ENCODE data around the gene RSF1. TPM values are rescaled to one million over a fixed set of nuclear protein-coding genes. Genes with fewer than 3 reads are reported as not detected.

Gene RSF1
- total RNA-seq, 1 donor from 2014 or later: 97.6 TPM

- Mint-ChIP-seq H3K27ac (ENCODE audit: unreplicated experiment) (no peak overlapping the region), H3K4me3 (ENCODE audit: unreplicated experiment) (no peak overlapping the region), H3K9me3 (ENCODE audit: unreplicated experiment) (no peaks in the 10 kb centered on the region), H3K36me3 (ENCODE audit: unreplicated experiment) (no peaks in the 10 kb centered on the region), H3K27me3 (ENCODE audit: unreplicated experiment) (no peaks in the 10 kb centered on the region), H3K4me1 (ENCODE audit: low read depth, unreplicated experiment) (no peaks in the 10 kb centered on the region)
- no peak for TF ChIP-seq CTCF (IDR thresholded peaks at IDR 0.05; ENCODE audit: partially characterized antibody, unreplicated experiment)
- no peak for DNase-seq
Measured at GRCh38 chr11:77771135-77771534, 49.4 kb downstream of the RSF1 start.

- H3K4me3 Mint-ChIP-seq (ENCODE audit: unreplicated experiment): no peak overlapping the region
Measured at GRCh38 chr11:77770629-77771028, 49.9 kb downstream of the RSF1 start.

GRCh38 chr11:77762426-77762825 lies 58.1 kb downstream of the RSF1 start:
- Mint-ChIP-seq H3K27me3 (ENCODE audit: unreplicated experiment) (peaks cover 1% of the 10 kb centered on the region), H3K4me3 (ENCODE audit: unreplicated experiment) (no peak overlapping the region), H3K9me3 (ENCODE audit: unreplicated experiment) (no peaks in the 10 kb centered on the region), H3K27ac (ENCODE audit: unreplicated experiment) (no peak overlapping the region), H3K36me3 (ENCODE audit: unreplicated experiment) (peaks cover 4% of the 10 kb centered on the region), H3K4me1 (ENCODE audit: low read depth, unreplicated experiment) (no peaks in the 10 kb centered on the region)
- TF ChIP-seq CTCF (IDR thresholded peaks at IDR 0.05; ENCODE audit: partially characterized antibody, unreplicated experiment): no peak
- DNase-seq: no peak

More at GRCh38 chr11:77770629-77771028, 49.9 kb downstream of the RSF1 start:
- H3K9me3 Mint-ChIP-seq (ENCODE audit: unreplicated experiment): no peaks in the 10 kb centered on the region
- no peak for TF ChIP-seq CTCF (IDR thresholded peaks at IDR 0.05; ENCODE audit: partially characterized antibody, unreplicated experiment)
- no peaks in the 10 kb centered on the region for H3K27me3 Mint-ChIP-seq (ENCODE audit: unreplicated experiment)
- H3K27ac Mint-ChIP-seq (ENCODE audit: unreplicated experiment): no peak overlapping the region
- no peaks in the 10 kb centered on the region for H3K4me1 Mint-ChIP-seq (ENCODE audit: low read depth, unreplicated experiment)
- H3K36me3 Mint-ChIP-seq (ENCODE audit: unreplicated experiment): no peaks in the 10 kb centered on the region
- no peak for DNase-seq

GRCh38 chr11:77761491-77761890 lies 59.0 kb downstream of the RSF1 start:
- Mint-ChIP-seq H3K36me3 (ENCODE audit: unreplicated experiment) (peaks cover 4% of the 10 kb centered on the region), H3K27me3 (ENCODE audit: unreplicated experiment) (peaks cover 4% of the 10 kb centered on the region), H3K4me1 (ENCODE audit: low read depth, unreplicated experiment) (no peaks in the 10 kb centered on the region), H3K4me3 (ENCODE audit: unreplicated experiment) (no peak overlapping the region), H3K27ac (ENCODE audit: unreplicated experiment) (no peak overlapping the region), H3K9me3 (ENCODE audit: unreplicated experiment) (no peaks in the 10 kb centered on the region)
- no peak for TF ChIP-seq CTCF (IDR thresholded peaks at IDR 0.05; ENCODE audit: partially characterized antibody, unreplicated experiment)
- no peak for DNase-seq

GRCh38 chr11:77758331-77758730 lies 62.2 kb downstream of the RSF1 start:
- no peak overlapping the region for H3K27ac Mint-ChIP-seq (ENCODE audit: unreplicated experiment)
- DNase-seq: no peak

More at GRCh38 chr11:77758331-77758730, 62.2 kb downstream of the RSF1 start:
- Mint-ChIP-seq H3K9me3 (ENCODE audit: unreplicated experiment) (no peaks in the 10 kb centered on the region), H3K36me3 (ENCODE audit: unreplicated experiment) (peaks cover under 1% of the 10 kb centered on the region), H3K4me1 (ENCODE audit: low read depth, unreplicated experiment) (no peaks in the 10 kb centered on the region), H3K4me3 (ENCODE audit: unreplicated experiment) (no peak overlapping the region), H3K27me3 (ENCODE audit: unreplicated experiment) (peaks cover 4% of the 10 kb centered on the region)
- no peak for TF ChIP-seq CTCF (IDR thresholded peaks at IDR 0.05; ENCODE audit: partially characterized antibody, unreplicated experiment)

Measured in glutamatergic neuron (in vitro differentiated cells).